K562 (cell line): ENCODE results near the gene RREB1. TPM values are rescaled to one million over a fixed set of nuclear protein-coding genes. Genes with fewer than 3 reads are reported as not detected.

Experiments used
- BMI1 ChIP-seq: fragments of 150-350 bp; IDR thresholded peaks from 2 replicates; pipeline ENCODE4 v1.6.1; 2014; ENCODE audit warnings: low read length
- CBX5 ChIP-seq: IDR thresholded peaks from 2 replicates; pipeline ENCODE4 v1.6.1; 2014; ENCODE audit warnings: low read depth, borderline replicate concordance
- ELF2 ChIP-seq: fragments of 250-450 bp; sonication (Bioruptor Pico); IDR thresholded peaks from 2 replicates; pipeline ENCODE4 v1.5.0; 2021; ENCODE audit warnings: mild to moderate bottlenecking
- FOS ChIP-seq: IDR thresholded peaks from 3 replicates; pipeline ENCODE4 v1.6.1; 2011; ENCODE audit not compliant: insufficient read length; ENCODE audit errors: extremely low read depth
- MCM2 ChIP-seq: fragments of 450-650 bp; IDR thresholded peaks from 2 replicates; pipeline ENCODE4 v1.6.1; 2017; ENCODE audit warnings: low read depth, mild to moderate bottlenecking
- NCOA4 ChIP-seq: fragments of 450-650 bp; IDR thresholded peaks from 2 replicates; pipeline ENCODE4 v1.6.1; 2018; ENCODE audit warnings: mild to moderate bottlenecking; ENCODE audit not compliant: partially characterized antibody
- PHTF2 ChIP-seq: fragments of 250-450 bp; sonication (Bioruptor Pico); IDR thresholded peaks from 2 replicates; pipeline ENCODE4 v1.5.0; 2021; ENCODE audit warnings: mild to moderate bottlenecking
- POLR2AphosphoS2 ChIP-seq: IDR thresholded peaks from 2 replicates; pipeline ENCODE4 v1.6.1; 2012; ENCODE audit warnings: low read length, improper control_type of control experiment
- PTTG1 ChIP-seq: fragments of 450-650 bp; IDR thresholded peaks from 2 replicates; pipeline ENCODE4 v1.6.1; 2016; ENCODE audit warnings: low read depth, mild to moderate bottlenecking, missing genetic modification characterization, missing compliant biosample characterization
- RBM17 ChIP-seq: fragments of 200-400 bp; formaldehyde crosslinking; IDR thresholded peaks from 2 replicates; pipeline ENCODE4 v1.6.1; 2017; ENCODE audit warnings: low read depth, mild to moderate bottlenecking, low read length, borderline replicate concordance
- SMARCC2 ChIP-seq: fragments of 450-650 bp; IDR thresholded peaks from 2 replicates; pipeline ENCODE4 v1.6.1; 2017; ENCODE audit warnings: antibody characterized with exemption, moderate library complexity, mild to moderate bottlenecking, low read depth
- SPI1 ChIP-seq: IDR thresholded peaks from 2 replicates; pipeline ENCODE4 v1.6.1; 2011; ENCODE audit warnings: low read depth, low read length, control low read depth, borderline replicate concordance
- SUPT5H ChIP-seq: fragments of 450-650 bp; IDR thresholded peaks from 2 replicates; pipeline ENCODE4 v1.6.1; 2016
- TAF9B ChIP-seq: fragments of 450-650 bp; IDR thresholded peaks from 2 replicates; pipeline ENCODE4 v1.6.1; 2018; ENCODE audit warnings: mild to moderate bottlenecking; ENCODE audit not compliant: partially characterized antibody
- U2AF1 ChIP-seq: fragments of 200-400 bp; formaldehyde crosslinking; optimal IDR thresholded peaks from 2 replicates; pipeline ENCODE3; 2017; ENCODE audit warnings: mild to moderate bottlenecking, low read depth, low read length, moderate library complexity
- XRCC3 ChIP-seq: fragments of 450-650 bp; IDR thresholded peaks from 2 replicates; pipeline ENCODE4 v1.6.1; 2017; ENCODE audit warnings: mild to moderate bottlenecking, moderate library complexity
- ZC3H4 ChIP-seq: sonication (generic); formaldehyde crosslinking; IDR thresholded peaks from 2 replicates; pipeline ENCODE4 v1.9.0; 2021; ENCODE audit warnings: missing genetic modification reagents, borderline replicate concordance
- ZNF134 ChIP-seq: fragments of 250-450 bp; sonication (Bioruptor Pico); conservative IDR thresholded peaks from 2 replicates; pipeline ENCODE4 v1.4.0; 2020
- ZNF232 ChIP-seq: sonication (generic); formaldehyde crosslinking; IDR thresholded peaks from 2 replicates; pipeline ENCODE4 v1.8.0; 2022; ENCODE audit warnings: mild to moderate bottlenecking, missing genetic modification reagents
- ZNF668 ChIP-seq: fragments of 250-450 bp; sonication (Bioruptor Pico); IDR thresholded peaks from 2 replicates; pipeline ENCODE4 v1.8.0; 2022; ENCODE audit warnings: mild to moderate bottlenecking, inconsistent platforms
- ZNF695 ChIP-seq: fragments of 450-650 bp; formaldehyde crosslinking; IDR thresholded peaks from 2 replicates; pipeline ENCODE4 v1.4.0; 2020; ENCODE audit warnings: mild to moderate bottlenecking, moderate library complexity
- ZNF699 ChIP-seq: fragments of 250-450 bp; sonication (Bioruptor Pico); IDR thresholded peaks from 2 replicates; pipeline ENCODE4 v1.8.0; 2021; ENCODE audit warnings: mild to moderate bottlenecking, moderate library complexity; ENCODE audit not compliant: insufficient replicate concordance
- polyA plus RNA-seq, 8 experiments: library from polyadenylated mRNA; depleted of rRNA in 4 of 8; stranded (reverse) in 5 of 8; unstranded in 3 of 8; fragments of >200 nt; fragmentation: Nextera tagmentation in 2 of 8; fragmentation: Illumina TruSeq in 1 of 8; extraction: Ambion mirVana in 2 of 8; extraction: Trizol in 1 of 8; gene quantifications; 2 replicates each; pipeline versions ENCODE4 v1.2.1 to v1.2.3, GENCODE V29; 2011 to 2014; ENCODE audit warnings: inconsistent platforms in 1 of 8, missing spikeins in 1 of 8
- total RNA-seq, 7 experiments: library from RNA; depleted of rRNA in 6 of 7; stranded (reverse); fragments of >200 nt in 6 of 7; fragmentation: Illumina TruSeq in 2 of 7; extraction: Trizol in 2 of 7; gene quantifications; 2 replicates each; pipeline versions ENCODE4 v1.2.1 to v1.2.3, GENCODE V29; 2011 to 2021; ENCODE audit warnings: low replicate concordance in 1 of 7
- TF ChIP-seq, protein P1 (sequence below): IDR thresholded peaks from 3 replicates; pipeline ENCODE4 v1.6.1; 2011; ENCODE audit warnings: borderline replicate concordance, mild to moderate bottlenecking; ENCODE audit not compliant: insufficient read length, insufficient read depth
- TF ChIP-seq, protein P2 (sequence below): fragments of 450-650 bp; formaldehyde crosslinking; IDR thresholded peaks from 2 replicates; pipeline ENCODE4 v1.4.0; 2022; ENCODE audit warnings: missing genetic modification characterization
- TF ChIP-seq, protein P3 (sequence below): fragments of 250-450 bp; sonication (Bioruptor Pico); IDR thresholded peaks from 2 replicates; pipeline ENCODE4 v1.8.0; 2022; ENCODE audit warnings: inconsistent platforms, mild to moderate bottlenecking, moderate library complexity, borderline replicate concordance

Gene RREB1
- total and polyA plus RNA-seq, 9 of the 15 experiments (the other 6 are each of a cell fraction or from before 2014, with no cell fraction given) = 3.3 to 64.2 (median 19.3) TPM

DNA sequence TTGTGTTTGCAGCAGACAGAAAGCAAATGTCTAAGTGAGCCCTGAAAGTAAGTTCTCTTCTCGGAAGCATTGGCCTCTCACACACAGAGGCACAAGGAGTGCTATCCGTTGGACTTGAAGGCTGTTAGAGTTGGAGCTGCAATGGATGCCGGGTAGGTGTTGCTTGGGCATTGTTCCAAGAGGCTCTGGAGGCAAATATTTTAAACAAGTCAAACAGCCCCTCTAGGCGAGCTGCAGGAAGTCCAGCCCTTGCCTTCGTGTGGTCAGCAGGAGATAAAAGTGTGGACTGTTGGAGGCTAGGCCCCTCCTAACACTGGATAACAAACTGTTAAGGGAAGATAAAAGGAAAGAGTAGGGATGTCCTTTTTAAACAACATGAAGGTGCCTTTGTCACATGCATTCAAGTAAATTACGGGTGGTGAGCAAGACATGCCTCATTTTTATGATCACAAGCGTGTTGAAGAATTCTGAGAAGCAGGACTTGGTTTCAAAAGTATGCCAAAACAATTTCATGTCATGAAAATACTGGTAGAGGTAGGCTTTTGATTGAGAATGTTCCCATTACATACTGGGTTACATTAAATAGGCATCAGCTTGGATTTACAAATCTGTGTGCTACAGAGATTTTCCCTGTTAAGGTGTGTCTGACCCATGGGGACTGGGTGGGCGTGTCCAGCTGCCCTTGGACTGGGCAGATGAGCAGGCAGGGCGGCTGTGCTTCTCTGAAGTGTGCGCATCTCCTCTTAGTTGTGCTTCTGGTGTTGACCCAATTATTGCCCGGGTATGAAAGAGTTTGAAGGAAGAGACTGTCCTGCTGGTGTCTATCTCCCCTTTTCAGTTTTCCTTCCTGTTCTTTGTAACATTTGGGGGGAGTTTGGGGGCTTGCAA is 57.5 kb downstream of the RREB1 start (continued):
- TF ChIP-seq ZC3H4 (CRISPR knock-in tag) = no peak
- TF ChIP-seq, protein P1, sequence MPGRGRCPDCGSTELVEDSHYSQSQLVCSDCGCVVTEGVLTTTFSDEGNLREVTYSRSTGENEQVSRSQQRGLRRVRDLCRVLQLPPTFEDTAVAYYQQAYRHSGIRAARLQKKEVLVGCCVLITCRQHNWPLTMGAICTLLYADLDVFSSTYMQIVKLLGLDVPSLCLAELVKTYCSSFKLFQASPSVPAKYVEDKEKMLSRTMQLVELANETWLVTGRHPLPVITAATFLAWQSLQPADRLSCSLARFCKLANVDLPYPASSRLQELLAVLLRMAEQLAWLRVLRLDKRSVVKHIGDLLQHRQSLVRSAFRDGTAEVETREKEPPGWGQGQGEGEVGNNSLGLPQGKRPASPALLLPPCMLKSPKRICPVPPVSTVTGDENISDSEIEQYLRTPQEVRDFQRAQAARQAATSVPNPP = no peak
- peak; percentile 51; the same call in 1 of the 2 replicates for TF ChIP-seq CBX5
- TF ChIP-seq ZNF232 (CRISPR knock-in tag) = no peak
- TF ChIP-seq XRCC3 = no peak
- TF ChIP-seq NCOA4 = no peak
- TF ChIP-seq PTTG1 (tag) = peak; percentile 80
- TF ChIP-seq PHTF2 (CRISPR knock-in tag) = peak; percentile 59; the same call in 1 of the 2 replicates
- TF ChIP-seq SPI1 = no peak
- TF ChIP-seq BMI1 = no peak
- TF ChIP-seq ZNF668 (CRISPR knock-in tag) = peak; percentile 85; the same call in 1 of the 2 replicates
- TF ChIP-seq FOS = no peak
- TF ChIP-seq ZNF695 (CRISPR knock-in tag) = no peak
- TF ChIP-seq, protein P2, sequence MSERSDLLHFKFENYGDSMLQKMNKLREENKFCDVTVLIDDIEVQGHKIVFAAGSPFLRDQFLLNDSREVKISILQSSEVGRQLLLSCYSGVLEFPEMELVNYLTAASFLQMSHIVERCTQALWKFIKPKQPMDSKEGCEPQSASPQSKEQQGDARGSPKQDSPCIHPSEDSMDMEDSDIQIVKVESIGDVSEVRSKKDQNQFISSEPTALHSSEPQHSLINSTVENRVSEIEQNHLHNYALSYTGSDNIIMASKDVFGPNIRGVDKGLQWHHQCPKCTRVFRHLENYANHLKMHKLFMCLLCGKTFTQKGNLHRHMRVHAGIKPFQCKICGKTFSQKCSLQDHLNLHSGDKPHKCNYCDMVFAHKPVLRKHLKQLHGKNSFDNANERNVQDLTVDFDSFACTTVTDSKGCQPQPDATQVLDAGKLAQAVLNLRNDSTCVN (CRISPR knock-in tag) = peak; percentile 6; the same call in 1 of the 2 replicates
- TF ChIP-seq ZNF699 = no peak
- peak; percentile 83 for TF ChIP-seq SMARCC2
- no peak for TF ChIP-seq MCM2
- TF ChIP-seq SUPT5H = peak; percentile 72
- TF ChIP-seq ZNF134 = peak; percentile 72
- peak; percentile 82 for TF ChIP-seq ELF2 (CRISPR knock-in tag)
- TF ChIP-seq, protein P3, sequence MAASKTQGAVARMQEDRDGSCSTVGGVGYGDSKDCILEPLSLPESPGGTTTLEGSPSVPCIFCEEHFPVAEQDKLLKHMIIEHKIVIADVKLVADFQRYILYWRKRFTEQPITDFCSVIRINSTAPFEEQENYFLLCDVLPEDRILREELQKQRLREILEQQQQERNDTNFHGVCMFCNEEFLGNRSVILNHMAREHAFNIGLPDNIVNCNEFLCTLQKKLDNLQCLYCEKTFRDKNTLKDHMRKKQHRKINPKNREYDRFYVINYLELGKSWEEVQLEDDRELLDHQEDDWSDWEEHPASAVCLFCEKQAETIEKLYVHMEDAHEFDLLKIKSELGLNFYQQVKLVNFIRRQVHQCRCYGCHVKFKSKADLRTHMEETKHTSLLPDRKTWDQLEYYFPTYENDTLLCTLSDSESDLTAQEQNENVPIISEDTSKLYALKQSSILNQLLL (CRISPR knock-in tag) = no peak
- no peak for TF ChIP-seq POLR2AphosphoS2
- TF ChIP-seq TAF9B = peak; percentile 76
- TF ChIP-seq U2AF1 = no peak
- TF ChIP-seq RBM17 = no peak
